BE2C (cell line): ENCODE results near the gene FBXO22.
"Not testable (repeated sequence)": the region's sequence is repeated elsewhere in the genome, so short reads cannot be mapped to it uniquely, and the experiment has no call there.

ENCODE experiments used
- DNase-seq: peaks from one replicate; pipeline ENCODE4 v3.0.0-alpha.2; 2020
- H3K27me3 ChIP-seq: fragments of 250-450 bp; sonication (Bioruptor Pico); 2 replicates; pipeline ENCODE4 v1.5.1; 2020; ENCODE audit warnings: mild to moderate bottlenecking
- H3K36me3 ChIP-seq: fragments of 250-450 bp; sonication (Bioruptor Pico); 2 replicates; pipeline ENCODE4 v1.5.1; 2020; ENCODE audit warnings: mild to moderate bottlenecking
- H3K4me1 ChIP-seq: fragments of 250-450 bp; sonication (Bioruptor Pico); 2 replicates; pipeline ENCODE4 v1.5.1; 2020
- H3K4me3 ChIP-seq: 2 replicates; pipeline ENCODE4 v1.5.1; 2011; ENCODE audit warnings: low read depth, low read length
- H3K9me3 ChIP-seq: fragments of 250-450 bp; sonication (Bioruptor Pico); 2 replicates; pipeline ENCODE4 v1.5.1; 2020
- TF ChIP-seq, protein P1 (sequence below): IDR thresholded peaks from 2 replicates; pipeline ENCODE4 v1.5.1; 2012; ENCODE audit warnings: mild to moderate bottlenecking, low read depth, low read length

Gene FBXO22

DNA sequence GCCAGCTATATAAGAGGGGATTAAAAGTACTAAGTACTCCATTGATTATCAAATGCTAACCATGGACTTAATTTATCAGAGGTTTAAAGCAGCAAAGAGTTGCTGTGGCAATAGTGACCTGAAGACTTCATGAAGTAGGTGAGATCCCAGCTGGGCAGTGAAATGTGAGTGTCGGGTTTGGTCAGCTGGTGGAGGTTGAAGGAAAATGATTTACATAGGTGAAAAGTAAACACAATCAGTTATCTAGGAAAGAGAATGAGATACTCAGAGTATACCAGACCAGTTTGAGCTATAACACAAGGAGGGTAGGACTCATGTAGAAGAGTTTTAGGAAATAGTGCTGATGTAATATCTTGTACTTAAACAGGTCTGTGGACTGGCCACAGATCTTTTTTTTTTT lies 16.5 kb upstream of the FBXO22 start:
- no peak for DNase-seq
- H3K36me3 ChIP-seq, result no peaks in the 10 kb centered on the region
- no peaks in the 10 kb centered on the region for H3K27me3 ChIP-seq
- H3K9me3 ChIP-seq, result no peaks in the 10 kb centered on the region
- TF ChIP-seq, protein P1, sequence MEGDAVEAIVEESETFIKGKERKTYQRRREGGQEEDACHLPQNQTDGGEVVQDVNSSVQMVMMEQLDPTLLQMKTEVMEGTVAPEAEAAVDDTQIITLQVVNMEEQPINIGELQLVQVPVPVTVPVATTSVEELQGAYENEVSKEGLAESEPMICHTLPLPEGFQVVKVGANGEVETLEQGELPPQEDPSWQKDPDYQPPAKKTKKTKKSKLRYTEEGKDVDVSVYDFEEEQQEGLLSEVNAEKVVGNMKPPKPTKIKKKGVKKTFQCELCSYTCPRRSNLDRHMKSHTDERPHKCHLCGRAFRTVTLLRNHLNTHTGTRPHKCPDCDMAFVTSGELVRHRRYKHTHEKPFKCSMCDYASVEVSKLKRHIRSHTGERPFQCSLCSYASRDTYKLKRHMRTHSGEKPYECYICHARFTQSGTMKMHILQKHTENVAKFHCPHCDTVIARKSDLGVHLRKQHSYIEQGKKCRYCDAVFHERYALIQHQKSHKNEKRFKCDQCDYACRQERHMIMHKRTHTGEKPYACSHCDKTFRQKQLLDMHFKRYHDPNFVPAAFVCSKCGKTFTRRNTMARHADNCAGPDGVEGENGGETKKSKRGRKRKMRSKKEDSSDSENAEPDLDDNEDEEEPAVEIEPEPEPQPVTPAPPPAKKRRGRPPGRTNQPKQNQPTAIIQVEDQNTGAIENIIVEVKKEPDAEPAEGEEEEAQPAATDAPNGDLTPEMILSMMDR, result no peak
- peaks cover 6% of the 10 kb centered on the region for H3K4me1 ChIP-seq
- no peak overlapping the region for H3K4me3 ChIP-seq

DNA sequence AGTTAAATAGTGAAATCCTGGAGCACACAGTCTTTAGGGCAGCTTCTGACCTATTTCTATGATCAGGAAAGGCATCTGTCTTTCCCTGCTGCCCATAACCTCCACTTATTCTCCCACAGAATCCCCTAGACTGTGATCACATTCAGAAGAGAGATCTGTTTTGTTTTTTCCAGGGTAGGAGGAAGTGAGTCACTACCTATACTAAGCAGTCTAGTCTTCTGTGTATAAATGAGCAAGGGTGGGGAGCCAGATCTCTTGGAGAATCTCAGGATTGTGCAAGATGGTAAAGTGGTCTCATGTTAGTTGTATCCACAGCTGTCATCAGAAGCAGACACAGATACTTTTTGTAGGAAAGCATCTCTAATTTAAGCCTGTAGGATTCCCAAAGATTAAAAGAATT lies 11.8 kb upstream of the FBXO22 start:
- no peaks in the 10 kb centered on the region for H3K27me3 ChIP-seq
- H3K4me3 ChIP-seq, result no peak overlapping the region
- no peaks in the 10 kb centered on the region for H3K36me3 ChIP-seq
- no peak for DNase-seq
- H3K4me1 ChIP-seq, result peaks cover 6% of the 10 kb centered on the region
- H3K9me3 ChIP-seq, result no peaks in the 10 kb centered on the region
- TF ChIP-seq, protein P1, result no peak

DNA sequence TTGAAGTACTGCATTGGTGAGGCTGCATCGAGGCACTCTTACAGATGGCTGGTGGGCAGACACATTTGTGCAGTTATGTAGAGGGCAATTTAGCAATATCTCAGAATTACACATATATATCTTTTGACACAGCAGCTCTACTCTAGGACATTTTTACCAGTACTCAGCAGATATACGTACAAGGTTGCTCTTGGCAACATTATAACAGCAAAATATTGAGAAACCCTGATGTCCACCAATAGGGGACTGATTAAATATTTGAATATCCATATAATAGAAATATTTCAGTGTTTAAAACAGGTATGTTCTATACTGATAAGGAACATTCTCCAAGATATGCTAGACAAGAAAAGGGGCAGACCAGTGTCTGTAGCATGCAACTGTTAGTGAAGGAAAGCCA lies 7.9 kb upstream of the FBXO22 start:
- no peak for DNase-seq
- H3K36me3 ChIP-seq, result no peaks in the 10 kb centered on the region
- no peaks in the 10 kb centered on the region for H3K27me3 ChIP-seq
- TF ChIP-seq, protein P1, result no peak
- no peak overlapping the region for H3K4me3 ChIP-seq
- peaks cover 6% of the 10 kb centered on the region for H3K4me1 ChIP-seq
- no peaks in the 10 kb centered on the region for H3K9me3 ChIP-seq

DNA sequence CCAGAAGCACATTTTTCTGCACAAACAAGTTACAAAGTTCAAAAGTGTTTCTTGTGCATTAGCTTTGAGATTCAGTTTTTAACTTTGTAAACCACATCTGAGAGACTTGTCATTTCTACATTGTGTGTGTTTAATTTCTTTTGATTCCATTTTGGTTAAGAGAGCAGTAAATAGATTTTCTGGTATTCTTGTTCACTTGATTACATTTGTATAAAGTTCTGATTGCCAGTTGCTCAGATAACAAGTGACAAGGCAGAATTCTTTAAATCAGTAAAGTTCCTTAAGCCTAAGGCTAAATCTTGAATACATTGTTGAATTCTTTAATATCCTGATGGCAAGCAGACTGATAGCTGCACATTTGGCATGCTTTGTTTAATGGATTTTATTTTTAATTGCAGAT lies 3.1 kb upstream of the FBXO22 start:
- DNase-seq, result no peak
- peaks cover 6% of the 10 kb centered on the region for H3K36me3 ChIP-seq
- H3K4me3 ChIP-seq, result no peak overlapping the region
- H3K9me3 ChIP-seq, result no peaks in the 10 kb centered on the region
- TF ChIP-seq, protein P1, result no peak
- peaks cover 19% of the 10 kb centered on the region for H3K4me1 ChIP-seq
- H3K27me3 ChIP-seq, result no peaks in the 10 kb centered on the region

DNA sequence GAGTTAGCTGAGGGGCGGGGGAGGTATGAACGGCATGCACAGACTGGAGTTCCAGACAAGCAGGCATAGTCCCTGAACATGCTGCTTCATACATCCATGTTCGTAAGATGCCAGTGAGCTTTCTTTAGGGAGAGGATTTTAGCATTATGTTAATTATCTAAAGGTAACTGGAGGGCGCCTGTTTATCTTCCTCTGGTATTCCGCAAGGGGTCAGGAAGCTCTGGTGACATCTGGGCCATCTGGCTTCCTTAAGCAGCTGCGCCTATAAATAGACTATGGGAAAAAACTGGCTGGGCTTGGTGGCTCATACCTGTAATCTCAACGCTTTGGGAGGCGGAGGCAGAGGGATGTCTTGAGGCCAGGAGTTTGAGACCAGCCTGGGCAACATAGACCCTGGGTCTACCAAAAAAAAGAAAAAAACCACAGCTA lies 1.5 kb upstream of the FBXO22 start:
- H3K36me3 ChIP-seq, result peaks cover 12% of the 10 kb centered on the region
- TF ChIP-seq, protein P1, result peak; percentile 23; the same call in 1 of the 2 replicates
- no peaks in the 10 kb centered on the region for H3K27me3 ChIP-seq
- H3K4me3 ChIP-seq, result no peak overlapping the region
- H3K9me3 ChIP-seq, result no peaks in the 10 kb centered on the region
- DNase-seq, result peak; percentile 73
- H3K4me1 ChIP-seq, result peaks cover 19% of the 10 kb centered on the region

DNA sequence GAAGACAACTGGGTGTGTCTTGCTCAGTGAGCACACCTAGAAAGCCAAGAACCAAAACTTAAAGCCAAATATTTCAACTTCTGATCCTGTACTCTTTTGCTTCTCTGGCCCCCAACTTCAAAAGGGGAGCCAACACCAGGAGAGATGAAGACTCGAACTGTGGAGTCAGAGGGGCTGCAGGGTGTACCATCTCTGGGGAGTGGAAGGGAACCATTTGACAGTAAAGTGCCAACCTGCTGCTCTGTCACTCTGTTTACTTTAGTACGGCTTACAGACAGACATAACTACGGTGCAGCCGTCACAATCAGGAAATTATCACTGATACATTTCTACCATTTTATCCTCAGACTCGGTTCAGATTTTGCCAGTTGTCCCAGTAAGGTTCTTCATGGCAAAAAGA lies 1.6 kb downstream of the FBXO22 start:
- no peaks in the 10 kb centered on the region for H3K27me3 ChIP-seq
- no peak for DNase-seq
- no peaks in the 10 kb centered on the region for H3K9me3 ChIP-seq
- no peak overlapping the region for H3K4me3 ChIP-seq
- H3K36me3 ChIP-seq, result peaks cover 23% of the 10 kb centered on the region
- H3K4me1 ChIP-seq, result peaks cover 19% of the 10 kb centered on the region
- TF ChIP-seq, protein P1, result no peak

DNA sequence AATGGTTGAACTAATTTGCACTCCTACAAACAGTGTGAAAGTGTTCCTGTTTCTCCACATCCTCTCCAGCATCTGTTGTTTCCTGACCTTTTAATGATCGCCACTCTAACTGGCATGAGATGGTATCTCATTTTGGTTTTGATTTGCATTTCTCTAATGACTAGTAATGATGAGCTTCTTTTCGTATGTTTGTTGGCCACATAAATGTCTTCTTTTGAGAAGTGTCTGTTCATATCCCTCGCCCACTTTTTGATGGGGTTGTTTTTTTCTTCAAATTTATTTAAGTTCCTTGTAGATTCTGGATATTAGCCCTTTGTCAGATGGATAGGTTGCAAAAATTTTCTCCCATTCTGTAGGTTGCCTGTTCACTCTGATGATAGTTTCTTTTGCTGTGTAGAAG lies 6.7 kb downstream of the FBXO22 start:
- not testable (repeated sequence) for H3K9me3 ChIP-seq, DNase-seq, H3K4me1 ChIP-seq, H3K4me3 ChIP-seq, H3K27me3 ChIP-seq
- peaks cover 40% of the 10 kb centered on the region for H3K36me3 ChIP-seq
